PC-9 (cell line): ENCODE measurements around the gene MICOS13. TPM values are rescaled to one million over a fixed set of nuclear protein-coding genes. Genes with fewer than 3 reads are reported as not detected.

Source experiments
- BruUV-seq: library from RNA; stranded (reverse); fragments of 400-500 nt; replicated peaks from 2 replicates; lab custom pipeline; 2021; lab: Mats Ljungman, UMichigan
- CTCF ChIA-PET: fragments of 300-600 bp; sonication (Branson Sonifier 250); formaldehyde crosslinking; loops from one replicate; lab custom pipeline; 2022; ENCODE audit warnings: antibody characterized with exemption; lab: Charles Lee
- POLR2A ChIA-PET: fragments of 300-600 bp; sonication (Branson Sonifier 250); formaldehyde crosslinking; loops from one replicate; lab custom pipeline; 2022; ENCODE audit warnings: antibody characterized with exemption; ENCODE audit not compliant: unreplicated experiment; lab: Charles Lee
- DNase-seq, 2 experiments: peaks; one replicate each; pipeline versions ENCODE4 v3.0.0 to v3.0.0-alpha.2; 2015 to 2022; ENCODE audit warnings: mixed read lengths in 1 of 2
- H2AFZ ChIP-seq: fragments of 200-600 bp; sonication (generic); 2 replicates; pipeline ENCODE4 v1.8.1; 2017; ENCODE audit warnings: antibody characterized with exemption
- H3F3A ChIP-seq: fragments of 200-600 bp; sonication (generic); 2 replicates; pipeline ENCODE4 v1.8.1; 2017; ENCODE audit warnings: antibody characterized with exemption, mild to moderate bottlenecking, low read depth; ENCODE audit not compliant: insufficient read depth
- H3K27ac ChIP-seq: fragments of 200-600 bp; sonication (generic); 2 replicates; pipeline ENCODE4 v1.6.1; 2016; ENCODE audit warnings: mixed run types
- H3K27me3 ChIP-seq: fragments of 200-600 bp; sonication (generic); 2 replicates; pipeline ENCODE4 v1.6.1; 2016; ENCODE audit warnings: low read depth, mixed run types; ENCODE audit not compliant: insufficient read depth
- H3K36me3 ChIP-seq: fragments of 200-600 bp; sonication (generic); 2 replicates; pipeline ENCODE4 v1.6.1; 2016; ENCODE audit warnings: low read depth, mixed run types
- H3K4me1 ChIP-seq: fragments of 200-600 bp; sonication (generic); replicated peaks from 2 replicates; pipeline ENCODE4 v1.6.1; 2016; ENCODE audit warnings: mixed run types; ENCODE audit not compliant: insufficient read depth
- H3K4me2 ChIP-seq: fragments of 200-600 bp; sonication (generic); 2 replicates; pipeline ENCODE4 v1.6.1; 2017; ENCODE audit warnings: mixed run types
- H3K4me3 ChIP-seq: fragments of 200-600 bp; sonication (generic); 2 replicates; pipeline ENCODE4 v1.6.1; 2016; ENCODE audit warnings: mixed run types
- H3K79me2 ChIP-seq: fragments of 200-600 bp; sonication (generic); 2 replicates; pipeline ENCODE4 v1.6.1; 2017; ENCODE audit warnings: low read depth, mixed run types
- H3K9me2 ChIP-seq: fragments of 200-600 bp; sonication (generic); 2 replicates; pipeline ENCODE4 v1.8.1; 2017; ENCODE audit warnings: mild to moderate bottlenecking; ENCODE audit not compliant: insufficient read depth
- H3K9me3 ChIP-seq: fragments of 200-600 bp; sonication (generic); 2 replicates; pipeline ENCODE4 v1.8.1; 2016; ENCODE audit warnings: low read depth; ENCODE audit not compliant: insufficient read depth
- H4K20me1 ChIP-seq: fragments of 200-600 bp; sonication (generic); 2 replicates; pipeline ENCODE4 v1.8.1; 2017; ENCODE audit not compliant: insufficient read depth
- CTCF ChIP-seq: fragments of 200-600 bp; sonication (generic); conservative IDR thresholded peaks from 2 replicates; pipeline ENCODE4 v1.6.1; 2017; ENCODE audit warnings: mixed run types, antibody characterized with exemption, mild to moderate bottlenecking, moderate library complexity
- EZH2 ChIP-seq: fragments of 200-600 bp; sonication (generic); IDR thresholded peaks from 2 replicates; pipeline ENCODE4 v1.8.0; 2017; ENCODE audit warnings: antibody characterized with exemption, low read depth
- intact Hi-C: fragments of 100-400 bp; cut with micrococcal nuclease; formaldehyde crosslinking; loops from one replicate; pipeline ENCODE4 v1.10.0; 2022; ENCODE audit not compliant: unreplicated experiment
- total RNA-seq: library from RNA; stranded (reverse); gene quantifications from 2 replicates; pipeline ENCODE4 v1.2.3, GENCODE V29; 2021

Gene MICOS13
- total RNA-seq, 1 experiment from 2014 or later: 34.7 TPM

GRCh38 chr19:5678071-5678718, 2.1 kb downstream of the MICOS13 start:
- no peaks in the 10 kb centered on the region for H3K9me3 ChIP-seq
- H3K27me3 ChIP-seq: no peaks in the 10 kb centered on the region
- no TSS peak for BruUV-seq

GRCh38 chr19:5677580-5677979, 2.7 kb downstream of the MICOS13 start:
- POLR2A ChIA-PET: no interaction called here
- no peaks in the 10 kb centered on the region for H3K4me1 ChIP-seq
- peaks cover 9% of the 10 kb centered on the region for H3K79me2 ChIP-seq
- H3K36me3 ChIP-seq: no peaks in the 10 kb centered on the region
- no peaks in the 10 kb centered on the region for H3K9me2 ChIP-seq
- no peak overlapping the region for H3K4me3 ChIP-seq
- CTCF ChIA-PET: no interaction called here
- no peaks in the 10 kb centered on the region for H4K20me1 ChIP-seq
- H3K27ac ChIP-seq: no peak overlapping the region
- intact Hi-C loops: no loop called here
- no peaks in the 10 kb centered on the region for H3K27me3 ChIP-seq
- H3K9me3 ChIP-seq: no peaks in the 10 kb centered on the region
- no peaks in the 10 kb centered on the region for H3F3A ChIP-seq
- no peak for DNase-seq
- no TSS peak for BruUV-seq
- TF ChIP-seq EZH2 (no peak), CTCF (no peak)
- H2AFZ ChIP-seq: no peak overlapping the region
- no peak overlapping the region for H3K4me2 ChIP-seq

More at GRCh38 chr19:5678071-5678718, 2.1 kb downstream of the MICOS13 start:
- Histone ChIP-seq H3K79me2 (peaks cover 9% of the 10 kb centered on the region), H2AFZ (no peak overlapping the region), H3K4me3 (no peak overlapping the region), H3K27ac (no peak overlapping the region), H3F3A (no peaks in the 10 kb centered on the region), H3K36me3 (no peaks in the 10 kb centered on the region), H3K4me1 (no peaks in the 10 kb centered on the region), H4K20me1 (no peaks in the 10 kb centered on the region), H3K4me2 (no peak overlapping the region), H3K9me2 (no peaks in the 10 kb centered on the region)
- TF ChIP-seq CTCF (no peak), EZH2 (no peak)
- no peak for DNase-seq
- intact Hi-C loops: no loop called here
- ChIA-PET CTCF (no interaction called here), POLR2A (no interaction called here)

DNA sequence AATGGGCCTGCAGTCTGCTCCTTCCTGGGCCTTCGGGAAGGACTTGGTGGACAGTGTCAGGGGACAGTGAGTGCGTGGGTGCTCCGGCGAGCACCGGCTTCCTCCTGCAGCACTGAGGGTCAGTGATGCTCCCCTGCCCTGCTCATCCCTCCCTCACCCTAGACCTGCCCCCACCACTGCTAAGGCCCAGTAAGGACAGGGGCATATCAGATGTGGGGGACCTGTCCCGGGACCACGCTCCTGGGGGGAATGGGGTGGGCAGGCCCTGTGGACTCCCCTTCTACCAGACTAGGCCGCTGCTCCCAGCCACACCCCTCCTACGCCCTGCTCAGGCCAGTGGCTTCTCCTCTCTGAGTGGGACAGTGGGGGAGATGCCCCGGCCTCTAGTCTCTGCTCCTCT, 3.2 kb downstream of the MICOS13 start:
- H3K4me1 ChIP-seq: no peaks in the 10 kb centered on the region
- TF ChIP-seq CTCF: no peak
- TF ChIP-seq EZH2: no peak
- H3K27me3 ChIP-seq: no peaks in the 10 kb centered on the region
- H3K36me3 ChIP-seq: no peaks in the 10 kb centered on the region
- H4K20me1 ChIP-seq: no peaks in the 10 kb centered on the region
- no peaks in the 10 kb centered on the region for H3K9me3 ChIP-seq
- no TSS peak for BruUV-seq
- ChIA-PET POLR2A (no interaction called here), CTCF (no interaction called here)
- no peak overlapping the region for H3K4me2 ChIP-seq
- no peak for DNase-seq
- H3K9me2 ChIP-seq: no peaks in the 10 kb centered on the region
- no peak overlapping the region for H2AFZ ChIP-seq
- no peak overlapping the region for H3K27ac ChIP-seq
- intact Hi-C loops: no loop called here
- no peak overlapping the region for H3K4me3 ChIP-seq
- peaks cover 9% of the 10 kb centered on the region for H3K79me2 ChIP-seq
- no peaks in the 10 kb centered on the region for H3F3A ChIP-seq
